GM12891 (cell line): ENCODE measurements around the gene B4GALT1.

Experiments used
- POLR2A ChIP-seq: IDR thresholded peaks from 2 replicates; pipeline ENCODE4 v1.6.1; 2011; ENCODE audit warnings: low read depth, low read length, control low read depth
- TAF1 ChIP-seq: IDR thresholded peaks from 2 replicates; pipeline ENCODE4 v1.6.1; 2011; ENCODE audit warnings: low read depth, low read length, control low read depth

DNA sequence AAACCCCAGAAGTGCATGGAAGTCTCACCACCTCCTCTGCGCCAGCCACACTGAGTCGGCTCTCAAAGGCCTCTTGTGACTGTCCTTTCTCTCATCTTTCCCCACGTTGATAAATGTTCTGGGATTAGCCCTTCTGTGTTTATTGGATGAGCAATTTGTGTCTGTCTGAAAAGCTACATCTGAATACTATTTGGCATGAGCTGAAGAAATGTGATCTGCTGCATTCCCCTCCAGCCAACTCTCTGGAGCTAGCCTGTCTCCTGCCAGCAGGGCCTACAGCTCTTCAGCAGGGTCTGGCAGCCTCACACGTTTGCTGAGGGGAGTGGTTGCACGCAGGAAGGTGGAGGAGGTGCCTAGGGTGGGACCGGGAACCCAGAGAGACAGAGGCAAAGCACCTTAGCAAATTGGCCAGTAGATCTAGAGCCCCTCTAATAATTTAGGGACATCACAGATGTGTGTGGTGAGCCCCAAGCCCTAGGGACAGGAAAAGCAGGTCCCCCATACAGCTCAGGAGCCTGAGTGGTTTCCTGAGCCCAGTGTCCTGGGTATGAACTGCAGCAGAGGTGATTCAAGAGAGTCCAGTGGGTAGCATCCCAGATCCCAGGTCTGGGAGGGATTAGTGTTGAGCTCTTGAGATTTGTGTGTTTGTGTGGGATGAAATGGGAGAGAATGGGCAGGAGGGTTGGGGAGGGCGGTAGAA lies 20.5 kb upstream of the B4GALT1 start:
- TF ChIP-seq TAF1 (no peak), POLR2A (no peak)
